K562 (cell line): ENCODE measurements around the gene TTLL10. TPM values are rescaled to one million over a fixed set of nuclear protein-coding genes. Genes with fewer than 3 reads are reported as not detected.

ENCODE experiments used
- ATAC-seq: fragments of 200-7000 bp; cut with Tn5 transposase; 3 replicates; pipeline ENCODE4 v1.9.1; 2020; ENCODE audit warnings: moderate library complexity
- BruUV-seq: library from RNA; stranded (reverse); fragments of 400-500 nt; replicated peaks from 2 replicates; lab custom pipeline; 2021; lab: Mats Ljungman, UMichigan
- CTCF ChIA-PET: fragments of 300-600 bp; formaldehyde crosslinking; extraction: SDS; loops from one replicate; lab custom pipeline; 2021; ENCODE audit warnings: low intra/inter-chr PET ratio; lab: Yijun Ruan, JAX
- POLR2A ChIA-PET: fragments of 300-600, 350-650 bp; sonication (Branson Sonifier 250); formaldehyde crosslinking; extraction: SDS; loops from one replicate; lab custom pipeline; 2021; ENCODE audit warnings: antibody characterized with exemption, inconsistent platforms; lab: Yijun Ruan, JAX
- DNase-seq, 4 experiments: peaks; one replicate each; pipeline versions ENCODE4 v3.0.0 to v3.0.0-alpha.2; 2011 to 2018; ENCODE audit warnings: low spot score in 3 of 4, mixed read lengths in 3 of 4; ENCODE audit errors: extremely low read depth in 1 of 4
- FAIRE-seq: peaks from 2 replicates; lab custom pipeline; 2011; peaks lifted over from hg19 to GRCh38; lab: Jason Lieb, UNC
- H2AFZ ChIP-seq: 2 replicates; pipeline ENCODE4 v1.6.0; 2011; ENCODE audit warnings: low read depth, low read length, control low read depth, inconsistent platforms
- H3K27ac ChIP-seq: fragments of 200-600 bp; 3 replicates; pipeline ENCODE4 v1.8.0; 2011; ENCODE audit warnings: low read depth, mild to moderate bottlenecking, control low read depth, inconsistent platforms, low read length, moderate library complexity, mixed read lengths; ENCODE audit errors: extremely low read depth
- H3K27me3 ChIP-seq, 2 experiments: fragments of 300-600 bp in 1 of 2; 2 replicates in 1 of 2; 3 replicates in 1 of 2; pipeline versions ENCODE4 v1.6.0 to v1.8.0; 2011; ENCODE audit warnings: inconsistent platforms in 2 of 2, low read length in 2 of 2, mild to moderate bottlenecking in 1 of 2, mixed read lengths in 1 of 2, moderate library complexity in 1 of 2; ENCODE audit not compliant: control insufficient read depth in 2 of 2, insufficient read depth in 2 of 2
- H3K36me3 ChIP-seq: fragments of 300-600 bp; 3 replicates; pipeline ENCODE4 v1.8.0; 2011; ENCODE audit warnings: mild to moderate bottlenecking, low read length, inconsistent platforms; ENCODE audit not compliant: control insufficient read depth, insufficient read depth
- H3K4me1 ChIP-seq, 2 experiments: fragments of 200-600 bp in 1 of 2; replicated peaks in 1 of 2; 2 replicates in 1 of 2; 3 replicates in 1 of 2; pipeline versions ENCODE4 v1.5.1 to v1.8.0; 2011; ENCODE audit warnings: inconsistent platforms in 2 of 2, low read length in 2 of 2, mild to moderate bottlenecking in 1 of 2, mixed read lengths in 1 of 2, moderate library complexity in 1 of 2; ENCODE audit not compliant: control insufficient read depth in 2 of 2, insufficient read depth in 2 of 2
- H3K4me2 ChIP-seq: 2 replicates; pipeline ENCODE4 v1.6.1; 2011; ENCODE audit warnings: low read length, control low read depth, inconsistent platforms, mixed read lengths; ENCODE audit not compliant: insufficient read depth
- H3K4me3 ChIP-seq: fragments of 200-600 bp; sonication (generic), shearing (Covaris generic); 2 replicates; pipeline ENCODE4 v1.5.1; 2016; ENCODE audit warnings: control low read depth, inconsistent platforms
- H3K79me2 ChIP-seq: fragments of 200-600 bp; 3 replicates; pipeline ENCODE4 v1.8.0; 2011; ENCODE audit warnings: low read length, inconsistent platforms; ENCODE audit not compliant: control insufficient read depth, insufficient read depth
- H3K9ac ChIP-seq, 2 experiments: 2 replicates each; pipeline versions ENCODE4 v1.6.0 to v1.6.1; 2011; ENCODE audit warnings: low read depth in 2 of 2, low read length in 2 of 2, control low read depth in 1 of 2, inconsistent platforms in 1 of 2, mild to moderate bottlenecking in 1 of 2, mixed read lengths in 1 of 2; ENCODE audit not compliant: insufficient read depth in 1 of 2
- H3K9me1 ChIP-seq: one replicate; pipeline ENCODE4 v1.6.0; 2011; ENCODE audit warnings: inconsistent platforms, mild to moderate bottlenecking, low read length, moderate library complexity; ENCODE audit not compliant: control insufficient read depth, insufficient read depth
- H3K9me3 ChIP-seq: replicated peaks from 2 replicates; pipeline ENCODE4 v1.5.1; 2011; ENCODE audit warnings: low read depth, low read length, inconsistent platforms; ENCODE audit not compliant: control insufficient read depth, insufficient read depth
- H4K20me1 ChIP-seq: replicated peaks from 2 replicates; pipeline ENCODE4 v1.6.1; 2011; ENCODE audit warnings: low read length, inconsistent platforms, mixed read lengths; ENCODE audit not compliant: control insufficient read depth, insufficient read depth
- GTF2E2 ChIP-seq: fragments of 200-800 bp; sonication (Bioruptor generic); IDR thresholded peaks from 2 replicates; pipeline ENCODE4 v1.6.1; 2016; ENCODE audit warnings: missing genetic modification characterization, missing compliant biosample characterization
- HMGN3 ChIP-seq: IDR thresholded peaks from 2 replicates; pipeline ENCODE4 v1.6.1; 2011; ENCODE audit warnings: borderline replicate concordance, low read depth, mild to moderate bottlenecking, mixed read lengths, low read length; ENCODE audit not compliant: insufficient read length; ENCODE audit errors: extremely low read depth
- ZNF124 ChIP-seq: sonication (generic); formaldehyde crosslinking; IDR thresholded peaks from 2 replicates; pipeline ENCODE4 v1.8.1; 2022; ENCODE audit warnings: missing genetic modification reagents
- WGBS: fragments of 100-300 bp; shearing (Covaris generic); methylation state at CpG from one replicate; pipeline ENCODE4 v1.1.6; 2016; ENCODE audit warnings: low coverage, mixed read lengths; ENCODE audit not compliant: insufficient coverage; ENCODE audit errors: missing lambda C conversion rate; 5-methylcytosine and 5-hydroxymethylcytosine counted together
- in situ Hi-C: fragments of 300-500 bp; cut with MboI; formaldehyde crosslinking; loops from 4 replicates; pipeline ENCODE4 v1.15.0; 2018; ENCODE audit warnings: inconsistent platforms, mixed read lengths
- intact Hi-C: fragments of 100-400 bp; cut with micrococcal nuclease; formaldehyde crosslinking; loops from 2 replicates; pipeline ENCODE4 v1.14.2; 2022
- polyA plus RNA-seq, 8 experiments: library from polyadenylated mRNA; depleted of rRNA in 4 of 8; stranded (reverse) in 5 of 8; unstranded in 3 of 8; fragments of >200 nt; fragmentation: Nextera tagmentation in 2 of 8; fragmentation: Illumina TruSeq in 1 of 8; extraction: Ambion mirVana in 2 of 8; extraction: Trizol in 1 of 8; gene quantifications; 2 replicates each; pipeline versions ENCODE4 v1.2.1 to v1.2.3, GENCODE V29; 2011 to 2014; ENCODE audit warnings: inconsistent platforms in 1 of 8, missing spikeins in 1 of 8
- total RNA-seq, 7 experiments: library from RNA; depleted of rRNA in 6 of 7; stranded (reverse); fragments of >200 nt in 6 of 7; fragmentation: Illumina TruSeq in 2 of 7; extraction: Trizol in 2 of 7; gene quantifications; 2 replicates each; pipeline versions ENCODE4 v1.2.1 to v1.2.3, GENCODE V29; 2011 to 2021; ENCODE audit warnings: low replicate concordance in 1 of 7
- TF ChIP-seq, protein P1 (sequence below): fragments of 250-450 bp; sonication (Bioruptor Pico); IDR thresholded peaks from 2 replicates; pipeline ENCODE4 v1.5.0; 2021
- TF ChIP-seq, protein P2 (sequence below): sonication (generic); formaldehyde crosslinking; IDR thresholded peaks from 2 replicates; pipeline ENCODE4 v1.8.0; 2022; ENCODE audit warnings: missing genetic modification reagents, mild to moderate bottlenecking, moderate library complexity, borderline replicate concordance
- TF ChIP-seq, protein P3 (sequence below), 2 experiments: IDR thresholded peaks; 2 replicates each; pipeline ENCODE4 v1.6.1; 2011; ENCODE audit warnings: borderline replicate concordance in 1 of 2, control low read depth in 1 of 2, low read depth in 1 of 2, low read length in 1 of 2, mild to moderate bottlenecking in 1 of 2, mixed read lengths in 1 of 2, moderate library complexity in 1 of 2; ENCODE audit not compliant: insufficient read depth in 1 of 2, insufficient read length in 1 of 2, poor library complexity in 1 of 2, severe bottlenecking in 1 of 2; ENCODE audit errors: extremely low read depth in 1 of 2

Gene TTLL10
- total and polyA plus RNA-seq, 9 of the 15 experiments (the other 6 are each of a cell fraction or from before 2014, with no cell fraction given) = not detected

DNA sequence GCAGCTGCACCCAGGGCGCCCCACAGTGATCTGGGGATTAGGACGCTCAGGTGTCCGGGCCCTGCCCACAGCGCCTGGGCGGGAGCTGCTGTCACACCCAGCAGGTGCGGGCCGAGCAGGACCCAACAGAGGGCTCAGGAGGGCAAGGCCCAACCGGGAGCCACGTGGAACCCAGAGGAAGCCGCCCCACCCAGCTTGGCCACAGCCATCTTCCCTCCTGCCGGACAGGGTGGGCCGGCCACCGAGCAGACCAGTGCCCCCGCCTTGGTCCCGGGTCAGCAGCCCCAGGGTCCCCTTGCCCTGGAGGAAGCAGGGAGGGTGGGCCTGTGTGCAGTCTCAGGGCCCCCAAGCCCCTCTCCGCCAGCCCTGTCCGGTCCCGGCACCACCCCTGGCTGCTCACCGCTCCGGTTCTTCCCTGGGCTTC, 6.3 kb upstream of the TTLL10 start:
- Histone ChIP-seq H3K4me1 (peaks cover 0 to 90% of the 10 kb centered on the region in 2 experiments; a peak in 2 of 5 replicates), H3K9me1 (no peaks in the 10 kb centered on the region), H3K4me3 (no peak overlapping the region), H3K4me2 (no peak overlapping the region), H4K20me1 (peaks cover 6% of the 10 kb centered on the region; the same call in 1 of the 2 replicates), H3K9ac (no peak overlapping the region; a peak in 1 of 4 replicates), H3K27ac (no peak overlapping the region), H3K9me3 (no peaks in the 10 kb centered on the region), H3K79me2 (no peaks in the 10 kb centered on the region), H3K36me3 (no peaks in the 10 kb centered on the region), H2AFZ (no peak overlapping the region), H3K27me3 (peaks cover 74 to 95% of the 10 kb centered on the region in 2 experiments)
- intact Hi-C loops = no loop called here
- DNase-seq (no peak), ATAC-seq (peak; percentile 7; the same call in 1 of the 3 replicates), FAIRE-seq (no peak)
- TF ChIP-seq, protein P1, sequence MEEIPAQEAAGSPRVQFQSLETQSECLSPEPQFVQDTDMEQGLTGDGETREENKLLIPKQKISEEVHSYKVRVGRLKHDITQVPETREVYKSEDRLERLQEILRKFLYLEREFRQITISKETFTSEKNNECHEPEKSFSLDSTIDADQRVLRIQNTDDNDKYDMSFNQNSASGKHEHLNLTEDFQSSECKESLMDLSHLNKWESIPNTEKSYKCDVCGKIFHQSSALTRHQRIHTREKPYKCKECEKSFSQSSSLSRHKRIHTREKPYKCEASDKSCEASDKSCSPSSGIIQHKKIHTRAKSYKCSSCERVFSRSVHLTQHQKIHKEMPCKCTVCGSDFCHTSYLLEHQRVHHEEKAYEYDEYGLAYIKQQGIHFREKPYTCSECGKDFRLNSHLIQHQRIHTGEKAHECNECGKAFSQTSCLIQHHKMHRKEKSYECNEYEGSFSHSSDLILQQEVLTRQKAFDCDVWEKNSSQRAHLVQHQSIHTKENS (CRISPR knock-in tag) = no peak
- TF ChIP-seq, protein P2, sequence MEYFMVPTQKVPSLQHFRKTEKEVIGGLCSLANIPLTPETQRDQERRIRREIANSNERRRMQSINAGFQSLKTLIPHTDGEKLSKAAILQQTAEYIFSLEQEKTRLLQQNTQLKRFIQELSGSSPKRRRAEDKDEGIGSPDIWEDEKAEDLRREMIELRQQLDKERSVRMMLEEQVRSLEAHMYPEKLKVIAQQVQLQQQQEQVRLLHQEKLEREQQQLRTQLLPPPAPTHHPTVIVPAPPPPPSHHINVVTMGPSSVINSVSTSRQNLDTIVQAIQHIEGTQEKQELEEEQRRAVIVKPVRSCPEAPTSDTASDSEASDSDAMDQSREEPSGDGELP = no peak
- TF ChIP-seq, protein P3, sequence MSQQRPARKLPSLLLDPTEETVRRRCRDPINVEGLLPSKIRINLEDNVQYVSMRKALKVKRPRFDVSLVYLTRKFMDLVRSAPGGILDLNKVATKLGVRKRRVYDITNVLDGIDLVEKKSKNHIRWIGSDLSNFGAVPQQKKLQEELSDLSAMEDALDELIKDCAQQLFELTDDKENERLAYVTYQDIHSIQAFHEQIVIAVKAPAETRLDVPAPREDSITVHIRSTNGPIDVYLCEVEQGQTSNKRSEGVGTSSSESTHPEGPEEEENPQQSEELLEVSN (IDR thresholded peaks at IDR 0.05; ENCODE audit: borderline replicate concordance in 1 of 2, extremely low read depth in 1 of 2, insufficient read depth in 1 of 2, insufficient read length in 1 of 2, low read depth in 1 of 2, low read length in 1 of 2, poor library complexity in 1 of 2, severe bottlenecking in 1 of 2) = peak in 1 of 2 experiments; percentile 16
- TF ChIP-seq ZNF124 (CRISPR knock-in tag) (no peak), HMGN3 (no peak), GTF2E2 (tag) (no peak)
- BruUV-seq = no TSS peak
- POLR2A ChIA-PET = interaction anchor here (0.6 kb wide), 1 partner anchor 128 kb away, joined by 4 read pairs; no protein-coding TSS in a partner anchor
- CTCF ChIA-PET = no interaction called here
- in situ Hi-C loops = no loop called here
- 16% methylated on average over 20 of the region's 20 CpGs for WGBS
